Aorta (tissue), 5 donors: ENCODE measurements around the gene IRF9. TPM values are rescaled to one million over a fixed set of nuclear protein-coding genes. Genes with fewer than 3 reads are reported as not detected.

Source experiments
- ATAC-seq: fragments of 200-7000 bp; cut with Tn5 transposase; one replicate; pipeline ENCODE4 v1.9.1; 2022; ENCODE audit warnings: moderate library complexity; ENCODE audit not compliant: low FRiP score
- DNase-seq, 2 donors: peaks; one replicate each; pipeline ENCODE4 v3.0.0-alpha.2; 2020
- H3K27ac ChIP-seq, 2 donors: one replicate each; pipeline ENCODE4 v1.5.1; 2013; ENCODE audit warnings: low read length in 2 of 2, mild to moderate bottlenecking in 2 of 2, moderate library complexity in 2 of 2, control low read depth in 1 of 2, inconsistent platforms in 1 of 2, low read depth in 1 of 2
- H3K27me3 ChIP-seq, 2 donors: one replicate each; pipeline ENCODE4 v1.6.1; 2013; ENCODE audit warnings: control low read depth in 1 of 2, low read length in 1 of 2, mild to moderate bottlenecking in 1 of 2, moderate library complexity in 1 of 2; ENCODE audit not compliant: insufficient read depth in 2 of 2, control insufficient read depth in 1 of 2
- H3K36me3 ChIP-seq, 2 donors: one replicate each; pipeline ENCODE4 v1.6.1; 2013; ENCODE audit warnings: control low read depth in 1 of 2, low read length in 1 of 2, mild to moderate bottlenecking in 1 of 2; ENCODE audit not compliant: insufficient read depth in 2 of 2, control insufficient read depth in 1 of 2
- H3K4me1 ChIP-seq, 2 donors: one replicate each; pipeline ENCODE4 v1.6.1; 2013; ENCODE audit warnings: low read length in 2 of 2, control low read depth in 1 of 2, mild to moderate bottlenecking in 1 of 2, moderate library complexity in 1 of 2; ENCODE audit not compliant: insufficient read depth in 2 of 2, control insufficient read depth in 1 of 2
- H3K4me3 ChIP-seq, 2 donors: one replicate each; pipeline ENCODE4 v1.5.1; 2013; ENCODE audit warnings: low read length in 2 of 2, control low read depth in 1 of 2, mild to moderate bottlenecking in 1 of 2
- H3K9me3 ChIP-seq: one replicate; pipeline ENCODE4 v1.6.1; 2013; ENCODE audit warnings: mild to moderate bottlenecking, low read length; ENCODE audit not compliant: control insufficient read depth
- WGBS, 2 donors: extraction: QIAGEN DNeasy Blood & Tissue Kit; methylation state at CpG; one replicate each; pipeline ENCODE4 v1.1.7; 2013; 5-methylcytosine and 5-hydroxymethylcytosine counted together
- intact Hi-C, 2 donors: fragments of 100-400 bp; cut with DNase I; formaldehyde crosslinking; loops; one replicate each; pipeline versions ENCODE4 v1.14.2 to v1.15.0; 2022
- polyA plus RNA-seq, 2 donors: library from polyadenylated mRNA; stranded (reverse); fragments of 200-250 nt; gene quantifications; one replicate each; pipeline ENCODE4 v1.2.3, GENCODE V29; 2013
- total RNA-seq, 2 donors: library from RNA; stranded (reverse); fragmentation: NEBNext Ultra II Directional; extraction: Animal tissue kit (Norgen Biotek cat#: 25700); gene quantifications; one replicate each; pipeline ENCODE4 v1.2.1, GENCODE V29; 2021
- donor health status: healthy with polysubstance abuse.
- donor health status: Bipolar disorder and iron deficiency.
- donor health status: DM: no; HTN: no; CAD: no.
- donor health status: DM: no; HTN: no; CAD: no.
- donor health status: DM: yes; HTN: yes; CAD: no.

The IRF9 gene
- total and polyA plus RNA-seq, 4 donors: 56.0 to 117 (median 112) TPM

DNA sequence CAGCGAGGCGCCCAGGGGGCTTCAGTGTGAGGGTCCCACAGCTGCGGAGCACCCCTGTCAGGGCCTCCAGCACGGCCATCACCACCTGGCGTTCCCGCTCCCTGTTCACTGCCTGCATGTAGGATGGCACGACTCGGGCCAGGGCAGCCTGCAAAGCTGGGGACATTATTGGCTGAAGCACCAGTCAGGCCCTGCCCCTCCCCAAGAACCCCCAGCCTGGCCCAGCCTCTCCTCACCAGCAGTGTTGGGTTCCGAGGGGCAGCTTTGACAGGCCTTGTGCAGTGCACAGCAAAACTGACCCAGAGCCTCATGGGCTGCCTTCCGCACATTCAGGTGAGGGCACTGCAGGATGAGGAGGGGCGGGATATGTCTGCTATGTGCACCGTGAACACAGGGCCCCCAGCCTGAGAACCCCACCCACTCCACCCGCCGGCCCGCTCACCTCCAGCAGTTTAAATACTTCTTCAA is 22.0 kb downstream of the IRF9 start:
- Histone ChIP-seq H3K27me3 (no peaks in the 10 kb centered on the region), H3K9me3 (no peaks in the 10 kb centered on the region), H3K27ac (no peak overlapping the region), H3K4me3 (no peak overlapping the region), H3K4me1 (no peaks in the 10 kb centered on the region), H3K36me3 (no peaks in the 10 kb centered on the region)
- ATAC-seq (no peak), DNase-seq (peak in 1 of 2 donors; percentile 71)
- intact Hi-C loops: no loop called here
- WGBS, 2 donors: 91 to 93% methylated on average over 15 of the region's 15 CpGs

DNA sequence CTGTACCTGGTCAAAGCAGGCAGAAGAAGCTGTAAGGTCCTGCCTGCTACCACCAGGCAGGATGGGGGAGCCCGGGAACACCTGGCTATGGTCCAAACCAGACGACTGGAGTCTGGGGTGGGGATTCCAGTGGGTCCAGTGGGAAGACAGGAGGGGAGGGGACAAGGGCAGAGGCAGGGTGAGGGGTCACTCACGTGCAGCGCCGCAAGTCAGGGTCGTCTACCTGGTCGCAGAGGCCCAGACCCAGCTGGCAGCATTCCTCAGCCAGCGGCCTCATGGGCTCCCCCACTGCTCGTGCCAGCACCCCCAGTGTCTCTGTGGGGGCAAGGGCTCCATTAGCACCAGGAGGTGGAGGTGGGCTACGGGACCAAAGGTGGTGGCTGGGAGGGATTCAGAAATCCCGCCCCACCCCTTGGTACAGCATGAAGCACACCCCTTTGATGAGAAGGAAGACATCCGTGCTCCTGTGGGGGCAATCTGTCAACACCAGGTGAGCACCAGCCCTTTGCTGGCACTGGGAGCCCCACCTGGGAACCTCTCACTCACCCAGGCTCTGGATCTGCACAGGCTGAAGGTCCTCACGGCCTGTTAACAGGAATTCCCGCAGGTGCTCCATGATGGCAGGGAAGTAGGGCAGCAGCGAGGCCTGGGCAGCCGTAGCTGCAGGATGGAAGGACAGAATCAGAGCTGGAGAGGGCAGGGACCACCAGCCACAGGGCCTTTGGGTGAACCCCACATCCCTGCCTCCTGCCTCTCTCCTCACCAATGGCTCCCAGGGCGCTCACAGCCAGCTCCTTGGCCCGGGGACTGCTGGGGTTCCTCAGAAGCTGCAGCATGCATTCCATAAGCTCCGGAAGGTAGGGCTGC is 23.3 kb downstream of the IRF9 start:
- Histone ChIP-seq H3K27me3 (no peaks in the 10 kb centered on the region), H3K9me3 (no peaks in the 10 kb centered on the region), H3K4me3 (no peak overlapping the region), H3K4me1 (no peaks in the 10 kb centered on the region), H3K36me3 (no peaks in the 10 kb centered on the region), H3K27ac (no peak overlapping the region)
- 88 to 91% methylated on average over 17 to 19 of the region's 19 CpGs for WGBS, 2 donors
- intact Hi-C loops: no loop called here
- ATAC-seq (no peak), DNase-seq (peak in 1 of 2 donors; percentile 69)

DNA sequence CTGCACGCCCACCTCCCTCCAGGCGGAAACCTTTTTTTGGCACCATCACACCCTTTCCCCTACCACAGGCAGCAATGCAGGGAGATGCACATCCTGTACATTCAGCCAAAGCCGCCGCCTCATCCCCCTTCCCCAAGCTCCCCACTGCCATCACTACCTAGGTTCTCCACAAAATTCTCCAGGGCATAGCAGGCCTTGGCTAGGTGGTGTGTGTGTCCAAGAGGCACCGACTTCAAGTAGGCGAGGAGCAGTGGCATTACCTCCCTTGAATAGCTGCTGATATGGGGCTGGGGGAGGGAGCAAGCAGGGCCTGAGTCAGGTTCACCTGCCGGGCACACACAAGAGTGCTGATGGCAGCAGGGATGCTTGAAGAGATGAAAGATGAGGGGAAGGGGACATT is 24.0 kb downstream of the IRF9 start:
- no peaks in the 10 kb centered on the region for H3K9me3 ChIP-seq
- ATAC-seq: no peak
- H3K27me3 ChIP-seq: no peaks in the 10 kb centered on the region
- no peaks in the 10 kb centered on the region for H3K4me1 ChIP-seq
- H3K27ac ChIP-seq: no peak overlapping the region
- H3K36me3 ChIP-seq: no peaks in the 10 kb centered on the region
- H3K4me3 ChIP-seq: no peak overlapping the region
- 95 to 96% methylated on average over 7 of the region's 7 CpGs for WGBS, 2 donors
- no peak for DNase-seq
- intact Hi-C loops: no loop called here

DNA sequence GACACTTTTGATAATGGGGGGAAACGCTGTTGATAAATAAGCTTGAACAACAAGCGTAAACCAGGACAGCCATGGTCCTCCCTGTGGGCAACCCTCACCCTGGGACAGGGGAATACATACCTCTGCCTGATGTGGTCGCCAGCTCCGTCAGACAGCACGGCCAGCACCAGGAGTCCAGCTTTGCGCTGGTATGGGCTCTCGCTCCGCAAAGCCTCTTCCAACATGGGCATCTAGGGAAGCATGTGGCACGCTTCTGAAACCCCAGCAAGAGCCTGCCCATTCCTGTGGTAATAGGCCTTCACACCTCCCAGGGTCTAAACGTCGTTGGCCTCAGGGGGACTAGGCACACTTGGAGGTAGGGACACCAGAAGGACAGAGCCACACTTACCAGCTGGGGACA is 24.7 kb downstream of the IRF9 start:
- Histone ChIP-seq H3K4me3 (no peak overlapping the region), H3K27me3 (no peaks in the 10 kb centered on the region), H3K27ac (no peak overlapping the region), H3K4me1 (no peaks in the 10 kb centered on the region), H3K9me3 (no peaks in the 10 kb centered on the region), H3K36me3 (no peaks in the 10 kb centered on the region)
- ATAC-seq (no peak), DNase-seq (peak in 1 of 2 donors; percentile 63)
- WGBS, 2 donors: 90 to 94% methylated on average over 11 of the region's 11 CpGs
- intact Hi-C loops: no loop called here

DNA sequence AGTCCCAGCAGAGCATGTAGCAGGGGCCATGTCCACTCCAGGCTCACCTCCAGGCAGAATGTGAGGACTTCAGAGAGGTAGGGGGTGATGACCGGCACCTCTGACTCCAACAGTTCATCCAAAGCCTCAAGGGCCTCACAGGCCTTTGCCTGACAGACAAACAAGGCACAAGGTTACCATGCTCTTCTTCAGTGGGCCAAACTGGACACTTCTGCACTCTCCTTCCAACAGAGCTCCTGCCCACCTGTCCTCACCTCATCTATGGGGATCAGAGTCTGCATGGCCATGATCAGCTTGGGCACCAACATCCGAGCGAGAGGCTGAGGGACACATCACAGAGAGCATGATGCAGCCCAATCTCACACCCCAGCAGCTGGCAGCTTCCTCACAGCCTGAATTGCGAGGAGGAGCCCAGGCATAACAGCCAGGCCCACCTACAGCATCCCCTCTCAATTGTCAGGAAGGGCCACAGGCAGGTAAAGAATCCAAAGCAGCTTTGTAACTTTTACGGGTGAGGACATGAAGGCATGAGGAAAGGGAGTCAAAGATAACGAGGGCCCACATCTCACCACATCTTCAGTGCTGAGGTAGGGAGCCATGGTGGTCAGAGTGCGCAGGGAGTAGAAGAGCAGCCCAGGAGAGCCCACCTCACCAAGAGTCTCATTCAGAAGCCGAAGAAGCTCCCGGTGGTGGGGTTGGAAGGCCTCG is 25.9 kb downstream of the IRF9 start:
- Histone ChIP-seq H3K27ac (no peak overlapping the region), H3K27me3 (no peaks in the 10 kb centered on the region), H3K9me3 (no peaks in the 10 kb centered on the region), H3K36me3 (no peaks in the 10 kb centered on the region), H3K4me3 (no peak overlapping the region), H3K4me1 (no peaks in the 10 kb centered on the region)
- 91 to 94% methylated on average over 10 of the region's 10 CpGs for WGBS, 2 donors
- ATAC-seq (no peak), DNase-seq (peak in 1 of 2 donors; percentile 51)
- intact Hi-C loops: no loop called here

DNA sequence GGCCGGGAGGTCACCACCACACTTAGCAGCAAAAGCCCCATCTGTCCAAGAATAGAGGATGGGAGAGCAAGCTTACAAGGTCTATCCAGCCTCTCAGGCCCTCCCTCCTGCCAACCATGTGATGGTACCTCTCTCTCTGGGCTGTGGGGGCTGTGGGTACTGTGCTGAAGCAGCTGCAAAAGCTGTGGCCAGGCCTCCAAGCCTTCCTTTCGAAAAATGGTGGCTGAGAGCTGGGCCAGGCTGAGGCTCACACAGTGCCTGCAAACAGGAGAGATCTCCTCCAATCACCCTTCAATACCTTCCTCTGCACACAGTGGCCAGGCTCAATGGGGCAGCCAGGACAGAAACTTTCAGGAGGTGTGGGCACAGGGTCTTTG is 26.5 kb downstream of the IRF9 start:
- 84 to 88% methylated on average over 2 of the region's 2 CpGs for WGBS, 2 donors
- Histone ChIP-seq H3K36me3 (no peaks in the 10 kb centered on the region), H3K4me3 (no peak overlapping the region), H3K9me3 (no peaks in the 10 kb centered on the region), H3K27ac (no peak overlapping the region), H3K27me3 (no peaks in the 10 kb centered on the region), H3K4me1 (no peaks in the 10 kb centered on the region)
- intact Hi-C loops: no loop called here
- DNase-seq: peak in 1 of 2 donors; percentile 43
- ATAC-seq: no peak

DNA sequence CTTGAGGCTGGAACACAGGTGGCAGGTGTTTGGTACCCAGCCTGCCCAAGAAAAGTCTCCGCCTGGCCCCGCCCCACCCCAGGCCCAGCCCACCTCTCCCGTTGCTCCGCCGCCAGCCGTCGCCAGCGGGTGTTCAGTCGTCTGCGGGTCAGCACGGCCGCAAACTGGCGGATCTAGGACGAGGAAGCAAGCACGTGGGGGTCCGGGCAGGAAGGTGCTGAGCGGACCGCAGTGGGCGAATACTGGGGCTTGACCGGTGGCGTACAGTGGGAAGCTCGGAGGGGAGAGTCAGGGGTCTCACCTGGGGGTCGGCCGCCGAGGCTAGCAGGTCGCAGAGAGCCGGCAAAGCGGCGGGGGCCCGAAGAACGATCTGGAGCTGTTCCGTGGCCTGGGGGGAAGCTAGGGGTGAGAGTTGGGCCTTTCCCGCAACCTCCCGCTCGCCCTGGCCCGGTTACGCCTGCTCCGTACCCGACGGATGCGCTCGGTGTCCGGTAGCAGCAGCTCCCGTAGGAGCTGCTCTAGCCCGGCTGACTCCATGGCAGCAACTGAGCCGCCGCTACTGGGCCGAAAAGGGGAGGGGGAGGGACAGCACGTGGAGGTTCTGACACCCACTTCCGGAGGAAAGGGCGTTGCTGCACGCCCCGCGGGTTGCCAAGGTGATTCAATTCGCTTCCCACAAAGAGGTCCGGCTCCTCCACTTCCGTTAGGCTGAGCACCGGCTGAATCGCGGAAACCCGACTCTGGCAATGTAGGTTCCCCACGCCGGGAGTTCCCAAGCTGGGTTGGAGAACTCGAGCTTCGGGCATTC is 27.4 kb downstream of the IRF9 start, which contains the start of gene IPO4:
Gene IPO4, minus strand, starts transcription at position 566 of the 808 bp plus-strand sequence. Its CDS starts 29 bp downstream, at position 537.
- peak; percentile 97 for DNase-seq
- Histone ChIP-seq H3K4me3 (peak within 1 kb of the TSS; percentile 44 to 61), H3K27me3 (no peaks in the 10 kb centered on the region), H3K4me1 (no peaks in the 10 kb centered on the region), H3K36me3 (peaks cover 0 to 2% of the 10 kb centered on the region in 2 donors), H3K27ac (peak within 1 kb of the TSS in 1 of 2 donors; percentile 33), H3K9me3 (no peaks in the 10 kb centered on the region)
- intact Hi-C loops: loop anchor here in 1 of 2 donors (2.0 kb wide), 1 partner anchor 28 kb away; the partner anchor contains the start of gene IRF9
- peak; percentile 97 for ATAC-seq
- 0 to 1% methylated on average over 62 to 65 of the region's 65 CpGs for WGBS, 2 donors

DNA sequence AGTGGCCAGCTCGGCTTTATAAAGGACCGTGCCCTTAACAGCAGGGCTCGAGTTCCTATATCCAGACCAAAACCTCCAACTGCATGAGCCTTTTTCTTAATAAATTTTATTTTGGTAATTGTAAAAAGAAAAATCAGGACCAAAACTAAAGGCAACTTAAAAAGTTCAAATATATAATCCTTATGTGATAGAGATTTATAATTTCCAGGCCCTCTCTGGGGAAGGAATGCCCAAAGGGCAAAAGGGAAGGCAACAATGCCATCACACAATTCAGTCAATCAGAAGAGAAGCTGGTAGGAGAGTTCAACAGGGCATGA is 28.0 kb downstream of the IRF9 start:
- no peak overlapping the region for H3K4me3 ChIP-seq
- ATAC-seq (no peak), DNase-seq (no peak)
- peaks cover 0 to 2% of the 10 kb centered on the region in 2 donors for H3K36me3 ChIP-seq
- 0 to 1% methylated on average over 3 of the region's 3 CpGs for WGBS, 2 donors
- no peaks in the 10 kb centered on the region for H3K4me1 ChIP-seq
- intact Hi-C loops: loop anchor here in 1 of 2 donors (2.0 kb wide), 1 partner anchor 28 kb away; the partner anchor contains the start of gene IRF9
- H3K27me3 ChIP-seq: no peaks in the 10 kb centered on the region
- no peaks in the 10 kb centered on the region for H3K9me3 ChIP-seq
- no peak overlapping the region for H3K27ac ChIP-seq
